SK-N-SH treated with all-trans-retinoic acid at 6 μM for 48 hours (cell line): Measurements from ENCODE around the gene CTTN.

Experiments used
- ATAC-seq: fragments of 200-7000 bp; cut with Tn5 transposase; 3 replicates; pipeline ENCODE4 v1.9.1; 2020; ENCODE audit warnings: mild to moderate bottlenecking, moderate library complexity
- ARNTL ChIP-seq: fragments of 450-650 bp; formaldehyde crosslinking; IDR thresholded peaks from 2 replicates; pipeline ENCODE4 v1.5.0; 2020; ENCODE audit warnings: low read depth, mild to moderate bottlenecking, moderate library complexity, borderline replicate concordance
- BACH2 ChIP-seq: fragments of 250-450 bp; sonication (Bioruptor Pico); IDR thresholded peaks from 2 replicates; pipeline ENCODE4 v1.9.0; 2021; ENCODE audit warnings: mild to moderate bottlenecking, borderline replicate concordance
- CSDC2 ChIP-seq: fragments of 250-450 bp; sonication (Bioruptor Pico); IDR thresholded peaks from 2 replicates; pipeline ENCODE4 v1.5.0; 2020; ENCODE audit warnings: mild to moderate bottlenecking, moderate library complexity
- ESRRG ChIP-seq: fragments of 250-450 bp; sonication (Bioruptor Pico); IDR thresholded peaks from 2 replicates; pipeline ENCODE4 v1.6.1; 2021; ENCODE audit warnings: mild to moderate bottlenecking
- GLIS3 ChIP-seq: fragments of 250-450 bp; sonication (Bioruptor Pico); IDR thresholded peaks from 2 replicates; pipeline ENCODE4 v1.5.0; 2020; ENCODE audit warnings: mild to moderate bottlenecking, moderate library complexity
- OSR1 ChIP-seq: fragments of 250-450 bp; sonication (Bioruptor Pico); IDR thresholded peaks from 2 replicates; pipeline ENCODE4 v1.8.0; 2022; ENCODE audit warnings: moderate library complexity, mild to moderate bottlenecking, inconsistent platforms
- PPARA ChIP-seq: fragments of 250-450 bp; sonication (Bioruptor Pico); IDR thresholded peaks from 2 replicates; pipeline ENCODE4 v1.5.0; 2020; ENCODE audit warnings: mild to moderate bottlenecking, borderline replicate concordance
- SNAI2 ChIP-seq: fragments of 250-450 bp; sonication (Bioruptor Pico); IDR thresholded peaks from 2 replicates; pipeline ENCODE4 v1.5.0; 2020; ENCODE audit warnings: mild to moderate bottlenecking, moderate library complexity
- TCF4 ChIP-seq: fragments of 250-450 bp; sonication (Bioruptor Pico); IDR thresholded peaks from 2 replicates; pipeline ENCODE4 v1.8.0; 2021; ENCODE audit warnings: mild to moderate bottlenecking, moderate library complexity, borderline replicate concordance
- TOX ChIP-seq: fragments of 250-450 bp; sonication (Bioruptor Pico); IDR thresholded peaks from 2 replicates; pipeline ENCODE4 v1.8.0; 2021; ENCODE audit warnings: mild to moderate bottlenecking, moderate library complexity, borderline replicate concordance
- ZC3H10 ChIP-seq: fragments of 250-450 bp; sonication (Bioruptor Pico); IDR thresholded peaks from 2 replicates; pipeline ENCODE4 v1.5.1; 2021; ENCODE audit warnings: mild to moderate bottlenecking, moderate library complexity
- ZFP3 ChIP-seq: fragments of 250-450 bp; sonication (Bioruptor Pico); IDR thresholded peaks from 2 replicates; pipeline ENCODE4 v1.5.0; 2020; ENCODE audit warnings: mild to moderate bottlenecking, moderate library complexity
- ZFP30 ChIP-seq: fragments of 450-650 bp; formaldehyde crosslinking; IDR thresholded peaks from 2 replicates; pipeline ENCODE4 v1.5.0; 2022; ENCODE audit warnings: mild to moderate bottlenecking, moderate library complexity
- ZNF565 ChIP-seq: fragments of 450-650 bp; formaldehyde crosslinking; conservative IDR thresholded peaks from 2 replicates; pipeline ENCODE4 v1.5.0; 2020; ENCODE audit warnings: low read depth, mild to moderate bottlenecking, moderate library complexity
- ZNF70 ChIP-seq: fragments of 450-650 bp; formaldehyde crosslinking; IDR thresholded peaks from 2 replicates; pipeline ENCODE4 v1.5.0; 2020; ENCODE audit warnings: mild to moderate bottlenecking, moderate library complexity
- ZNF8 ChIP-seq: fragments of 450-650 bp; formaldehyde crosslinking; IDR thresholded peaks from 2 replicates; pipeline ENCODE4 v1.5.0; 2020; ENCODE audit warnings: mild to moderate bottlenecking, moderate library complexity
- TF ChIP-seq, protein P1 (sequence below): fragments of 250-450 bp; sonication (Bioruptor Pico); IDR thresholded peaks from 2 replicates; pipeline ENCODE4 v1.5.0; 2020; ENCODE audit warnings: mild to moderate bottlenecking, moderate library complexity
- TF ChIP-seq, protein P2 (sequence below): fragments of 250-450 bp; sonication (Bioruptor Pico); IDR thresholded peaks from 2 replicates; pipeline ENCODE4 v1.8.0; 2020; ENCODE audit warnings: mild to moderate bottlenecking, moderate library complexity, borderline replicate concordance
- TF ChIP-seq, protein P3 (sequence below): fragments of 250-450 bp; sonication (Bioruptor Pico); IDR thresholded peaks from 2 replicates; pipeline ENCODE4 v1.5.1; 2020; ENCODE audit warnings: low read depth, mild to moderate bottlenecking, moderate library complexity
- TF ChIP-seq, protein P4 (sequence below): fragments of 250-450 bp; sonication (Bioruptor Pico); IDR thresholded peaks from 2 replicates; pipeline ENCODE4 v1.8.0; 2021; ENCODE audit warnings: low read depth, mild to moderate bottlenecking, moderate library complexity, borderline replicate concordance

The CTTN gene

DNA sequence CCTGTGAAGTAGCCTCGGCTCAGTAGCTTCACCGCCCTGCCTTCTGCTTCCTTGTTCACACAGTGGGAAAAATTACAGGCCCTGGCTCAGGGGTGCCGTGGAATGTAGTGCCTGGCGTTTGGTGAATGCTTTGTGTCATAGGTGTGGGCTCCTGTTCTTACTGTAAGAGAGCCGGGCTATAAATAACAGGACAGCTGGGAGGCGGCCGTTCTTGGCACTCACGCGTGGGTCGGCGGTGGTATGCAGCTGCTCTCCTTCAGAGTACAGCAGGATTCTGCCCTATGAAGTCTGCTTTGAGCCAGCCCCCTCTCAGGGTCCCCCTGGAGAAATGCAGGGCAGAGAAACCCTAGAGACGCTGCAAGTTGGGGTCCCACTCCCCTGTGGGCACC is 84.2 kb downstream of the CTTN start:
- TF ChIP-seq, protein P1, sequence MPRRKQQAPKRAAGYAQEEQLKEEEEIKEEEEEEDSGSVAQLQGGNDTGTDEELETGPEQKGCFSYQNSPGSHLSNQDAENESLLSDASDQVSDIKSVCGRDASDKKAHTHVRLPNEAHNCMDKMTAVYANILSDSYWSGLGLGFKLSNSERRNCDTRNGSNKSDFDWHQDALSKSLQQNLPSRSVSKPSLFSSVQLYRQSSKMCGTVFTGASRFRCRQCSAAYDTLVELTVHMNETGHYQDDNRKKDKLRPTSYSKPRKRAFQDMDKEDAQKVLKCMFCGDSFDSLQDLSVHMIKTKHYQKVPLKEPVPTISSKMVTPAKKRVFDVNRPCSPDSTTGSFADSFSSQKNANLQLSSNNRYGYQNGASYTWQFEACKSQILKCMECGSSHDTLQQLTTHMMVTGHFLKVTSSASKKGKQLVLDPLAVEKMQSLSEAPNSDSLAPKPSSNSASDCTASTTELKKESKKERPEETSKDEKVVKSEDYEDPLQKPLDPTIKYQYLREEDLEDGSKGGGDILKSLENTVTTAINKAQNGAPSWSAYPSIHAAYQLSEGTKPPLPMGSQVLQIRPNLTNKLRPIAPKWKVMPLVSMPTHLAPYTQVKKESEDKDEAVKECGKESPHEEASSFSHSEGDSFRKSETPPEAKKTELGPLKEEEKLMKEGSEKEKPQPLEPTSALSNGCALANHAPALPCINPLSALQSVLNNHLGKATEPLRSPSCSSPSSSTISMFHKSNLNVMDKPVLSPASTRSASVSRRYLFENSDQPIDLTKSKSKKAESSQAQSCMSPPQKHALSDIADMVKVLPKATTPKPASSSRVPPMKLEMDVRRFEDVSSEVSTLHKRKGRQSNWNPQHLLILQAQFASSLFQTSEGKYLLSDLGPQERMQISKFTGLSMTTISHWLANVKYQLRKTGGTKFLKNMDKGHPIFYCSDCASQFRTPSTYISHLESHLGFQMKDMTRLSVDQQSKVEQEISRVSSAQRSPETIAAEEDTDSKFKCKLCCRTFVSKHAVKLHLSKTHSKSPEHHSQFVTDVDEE (CRISPR knock-in tag): no peak
- TF ChIP-seq ESRRG: no peak
- TF ChIP-seq, all 23 proteins: peak for 0
- no peak for ATAC-seq

DNA sequence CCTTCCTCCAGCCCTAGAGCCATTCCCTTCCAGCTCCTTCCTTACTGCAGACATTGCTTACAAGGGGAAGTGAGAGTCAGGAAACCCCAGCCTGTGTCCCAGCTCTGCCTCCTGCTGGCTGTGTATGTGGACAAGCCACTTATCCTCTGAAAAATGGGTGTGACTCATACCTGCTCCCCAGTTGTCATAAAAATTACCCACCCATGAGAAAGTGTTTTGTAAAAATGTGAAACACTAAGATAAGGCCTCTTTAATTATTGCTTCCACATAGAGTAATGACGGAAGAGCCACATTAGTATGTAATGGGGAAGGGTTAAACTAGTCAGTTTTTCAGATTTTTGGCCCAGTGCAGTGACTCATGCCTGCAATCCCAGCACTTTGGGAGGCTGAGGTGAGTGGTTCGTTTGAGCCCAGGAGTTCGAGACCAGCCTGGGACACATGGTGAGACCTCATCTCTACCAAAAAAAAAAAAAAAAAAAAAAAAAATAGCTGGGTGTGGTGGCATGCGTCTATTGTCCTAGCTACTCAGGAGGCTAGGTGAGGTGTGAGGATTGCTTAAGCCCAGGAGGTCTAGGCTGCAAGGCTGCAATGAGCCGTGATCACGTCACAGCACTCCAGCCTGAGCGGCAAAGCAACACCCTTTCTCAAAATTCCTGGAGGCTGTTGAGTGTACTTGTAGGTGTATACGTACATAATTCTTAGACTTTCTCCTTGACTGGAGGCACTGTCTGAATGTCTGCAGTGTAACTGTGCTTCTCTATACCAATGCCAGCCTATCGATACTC is 84.9 kb downstream of the CTTN start:
- ATAC-seq: no peak
- no peak for TF ChIP-seq ZC3H10 (CRISPR knock-in tag)
- no peak for TF ChIP-seq ZFP3 (CRISPR knock-in tag)
- no peak for TF ChIP-seq ZFP30
- TF ChIP-seq TCF4 (CRISPR knock-in tag): no peak
- no peak for TF ChIP-seq ESRRG
- no peak for TF ChIP-seq TOX (CRISPR knock-in tag)
- no peak for TF ChIP-seq CSDC2
- TF ChIP-seq OSR1 (CRISPR knock-in tag): no peak
- no peak for TF ChIP-seq GLIS3 (CRISPR knock-in tag)
- TF ChIP-seq, protein P1 (CRISPR knock-in tag): no peak
- no peak for TF ChIP-seq ZNF8 (CRISPR knock-in tag)
- no peak for TF ChIP-seq BACH2 (CRISPR knock-in tag)
- TF ChIP-seq, protein P2, sequence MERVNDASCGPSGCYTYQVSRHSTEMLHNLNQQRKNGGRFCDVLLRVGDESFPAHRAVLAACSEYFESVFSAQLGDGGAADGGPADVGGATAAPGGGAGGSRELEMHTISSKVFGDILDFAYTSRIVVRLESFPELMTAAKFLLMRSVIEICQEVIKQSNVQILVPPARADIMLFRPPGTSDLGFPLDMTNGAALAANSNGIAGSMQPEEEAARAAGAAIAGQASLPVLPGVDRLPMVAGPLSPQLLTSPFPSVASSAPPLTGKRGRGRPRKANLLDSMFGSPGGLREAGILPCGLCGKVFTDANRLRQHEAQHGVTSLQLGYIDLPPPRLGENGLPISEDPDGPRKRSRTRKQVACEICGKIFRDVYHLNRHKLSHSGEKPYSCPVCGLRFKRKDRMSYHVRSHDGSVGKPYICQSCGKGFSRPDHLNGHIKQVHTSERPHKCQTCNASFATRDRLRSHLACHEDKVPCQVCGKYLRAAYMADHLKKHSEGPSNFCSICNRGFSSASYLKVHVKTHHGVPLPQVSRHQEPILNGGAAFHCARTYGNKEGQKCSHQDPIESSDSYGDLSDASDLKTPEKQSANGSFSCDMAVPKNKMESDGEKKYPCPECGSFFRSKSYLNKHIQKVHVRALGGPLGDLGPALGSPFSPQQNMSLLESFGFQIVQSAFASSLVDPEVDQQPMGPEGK (CRISPR knock-in tag): no peak
- no peak for TF ChIP-seq ARNTL (CRISPR knock-in tag)
- TF ChIP-seq, protein P3, sequence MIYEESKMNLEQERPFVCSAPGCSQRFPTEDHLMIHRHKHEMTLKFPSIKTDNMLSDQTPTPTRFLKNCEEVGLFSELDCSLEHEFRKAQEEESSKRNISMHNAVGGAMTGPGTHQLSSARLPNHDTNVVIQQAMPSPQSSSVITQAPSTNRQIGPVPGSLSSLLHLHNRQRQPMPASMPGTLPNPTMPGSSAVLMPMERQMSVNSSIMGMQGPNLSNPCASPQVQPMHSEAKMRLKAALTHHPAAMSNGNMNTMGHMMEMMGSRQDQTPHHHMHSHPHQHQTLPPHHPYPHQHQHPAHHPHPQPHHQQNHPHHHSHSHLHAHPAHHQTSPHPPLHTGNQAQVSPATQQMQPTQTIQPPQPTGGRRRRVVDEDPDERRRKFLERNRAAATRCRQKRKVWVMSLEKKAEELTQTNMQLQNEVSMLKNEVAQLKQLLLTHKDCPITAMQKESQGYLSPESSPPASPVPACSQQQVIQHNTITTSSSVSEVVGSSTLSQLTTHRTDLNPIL: no peak
- no peak for TF ChIP-seq SNAI2
- TF ChIP-seq, protein P4, sequence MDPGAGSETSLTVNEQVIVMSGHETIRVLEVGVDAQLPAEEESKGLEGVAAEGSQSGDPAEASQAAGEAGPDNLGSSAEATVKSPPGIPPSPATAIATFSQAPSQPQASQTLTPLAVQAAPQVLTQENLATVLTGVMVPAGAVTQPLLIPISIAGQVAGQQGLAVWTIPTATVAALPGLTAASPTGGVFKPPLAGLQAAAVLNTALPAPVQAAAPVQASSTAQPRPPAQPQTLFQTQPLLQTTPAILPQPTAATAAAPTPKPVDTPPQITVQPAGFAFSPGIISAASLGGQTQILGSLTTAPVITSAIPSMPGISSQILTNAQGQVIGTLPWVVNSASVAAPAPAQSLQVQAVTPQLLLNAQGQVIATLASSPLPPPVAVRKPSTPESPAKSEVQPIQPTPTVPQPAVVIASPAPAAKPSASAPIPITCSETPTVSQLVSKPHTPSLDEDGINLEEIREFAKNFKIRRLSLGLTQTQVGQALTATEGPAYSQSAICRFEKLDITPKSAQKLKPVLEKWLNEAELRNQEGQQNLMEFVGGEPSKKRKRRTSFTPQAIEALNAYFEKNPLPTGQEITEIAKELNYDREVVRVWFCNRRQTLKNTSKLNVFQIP (CRISPR knock-in tag): no peak

DNA sequence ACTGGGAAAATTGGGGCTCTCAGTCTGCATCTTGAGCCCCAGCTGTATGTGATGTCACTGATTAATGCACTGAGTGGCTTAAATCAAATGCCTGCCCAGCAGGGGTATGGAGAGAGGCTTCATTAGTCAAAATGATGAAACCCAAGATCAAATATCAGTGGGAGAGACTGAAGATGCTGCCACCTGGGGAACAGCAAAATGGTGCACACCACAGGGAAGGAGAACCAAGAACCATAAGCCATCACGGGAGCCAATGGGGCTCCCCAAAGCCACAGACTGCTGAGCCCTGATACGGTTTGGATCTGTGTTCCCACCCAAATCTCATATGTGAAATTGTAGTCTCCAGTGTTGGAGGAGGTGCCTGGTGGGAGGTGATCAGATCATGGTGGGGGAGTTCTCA is 85.6 kb downstream of the CTTN start:
- no peak for ATAC-seq
- TF ChIP-seq BACH2 (CRISPR knock-in tag) (no peak), TCF4 (CRISPR knock-in tag) (no peak), ZNF565 (CRISPR knock-in tag) (no peak), ZFP3 (CRISPR knock-in tag) (no peak), OSR1 (CRISPR knock-in tag) (no peak), ARNTL (CRISPR knock-in tag) (no peak), ZNF70 (CRISPR knock-in tag) (no peak), SNAI2 (no peak), PPARA (CRISPR knock-in tag) (no peak)
- TF ChIP-seq, protein P2 (CRISPR knock-in tag): no peak
- TF ChIP-seq, protein P3: no peak
